Endothelial cell of umbilical vein (primary cell): ENCODE measurements around the gene TMEM98. TPM values are rescaled to one million over a fixed set of nuclear protein-coding genes. Genes with fewer than 3 reads are reported as not detected.
A peak's percentile ranks its signal among the peaks of the same experiment; 100 is the strongest.

Source experiments
- BruUV-seq: library from RNA; stranded (reverse); fragments of 400-500 nt; replicated peaks from 2 replicates; lab custom pipeline; 2021; lab: Mats Ljungman, UMichigan
- CTCF ChIA-PET: fragments of 300-600, 350-600 bp; sonication (Branson Sonifier 250); formaldehyde crosslinking; loops from one replicate; lab custom pipeline; 2021; ENCODE audit warnings: antibody characterized with exemption, inconsistent platforms; lab: Charles Lee
- POLR2A ChIA-PET: fragments of 300-600, 350-600 bp; sonication (Branson Sonifier 250); formaldehyde crosslinking; loops from one replicate; lab custom pipeline; 2021; ENCODE audit warnings: antibody characterized with exemption, inconsistent platforms; lab: Charles Lee
- DNase-seq: peaks from one replicate; pipeline ENCODE4 v3.0.0-alpha.2; 2011; ENCODE audit warnings: low read depth, low spot score
- FAIRE-seq: peaks from 2 replicates; lab custom pipeline; 2011; peaks lifted over from hg19 to GRCh38; lab: Jason Lieb, UNC
- H2AFZ ChIP-seq: 2 replicates; pipeline ENCODE4 v1.6.0; 2012; ENCODE audit warnings: low read depth, low read length, control low read depth, inconsistent platforms
- H3K27ac ChIP-seq: 2 replicates; pipeline ENCODE4 v1.5.1; 2011; ENCODE audit warnings: low read depth, mild to moderate bottlenecking, control low read depth, low read length, moderate library complexity; ENCODE audit not compliant: insufficient read depth
- H3K27me3 ChIP-seq, 2 experiments: 2 replicates each; pipeline versions ENCODE4 v1.6.0 to v1.6.1; 2011; ENCODE audit warnings: low read length in 2 of 2, mixed read lengths in 1 of 2; ENCODE audit not compliant: control insufficient read depth in 2 of 2, insufficient read depth in 2 of 2
- H3K36me3 ChIP-seq, 2 experiments: 2 replicates in 1 of 2; 3 replicates in 1 of 2; pipeline ENCODE4 v1.5.1; 2011; ENCODE audit warnings: low read length in 2 of 2, mild to moderate bottlenecking in 1 of 2, moderate library complexity in 1 of 2; ENCODE audit not compliant: control insufficient read depth in 2 of 2, insufficient read depth in 2 of 2; ENCODE audit errors: extremely low read depth in 1 of 2
- H3K4me1 ChIP-seq: 3 replicates; pipeline ENCODE4 v1.5.1; 2011; ENCODE audit warnings: mild to moderate bottlenecking, low read length; ENCODE audit not compliant: control insufficient read depth, insufficient read depth; ENCODE audit errors: extremely low read depth
- H3K4me2 ChIP-seq: 2 replicates; pipeline ENCODE4 v1.6.1; 2011; ENCODE audit warnings: low read length, control low read depth, mixed read lengths; ENCODE audit not compliant: insufficient read depth
- H3K4me3 ChIP-seq, 3 experiments: fragments of 200-600 bp in 1 of 3; sonication (generic), shearing (Covaris generic) in 1 of 3; replicated peaks in 1 of 3; 2 replicates each; pipeline ENCODE4 v1.5.1; 2011 to 2016; ENCODE audit warnings: control low read depth in 3 of 3, low read length in 3 of 3, mild to moderate bottlenecking in 2 of 3, inconsistent platforms in 1 of 3, low read depth in 1 of 3, moderate library complexity in 1 of 3; ENCODE audit not compliant: insufficient read depth in 1 of 3
- H3K79me2 ChIP-seq: 2 replicates; pipeline ENCODE4 v1.6.0; 2012; ENCODE audit warnings: low read length, inconsistent platforms; ENCODE audit not compliant: control insufficient read depth, insufficient read depth
- H3K9ac ChIP-seq: replicated peaks from 2 replicates; pipeline ENCODE3; 2011; ENCODE audit warnings: low read length, control low read depth; ENCODE audit not compliant: insufficient read depth; ENCODE audit errors: extremely low read depth
- H3K9me1 ChIP-seq: replicated peaks from 3 replicates; pipeline ENCODE4 v1.6.0; 2011; ENCODE audit warnings: mild to moderate bottlenecking, low read length; ENCODE audit not compliant: control insufficient read depth, insufficient read depth; ENCODE audit errors: extremely low read depth
- H3K9me3 ChIP-seq: replicated peaks from 2 replicates; pipeline ENCODE4 v1.5.1; 2012; ENCODE audit warnings: low read length, inconsistent platforms; ENCODE audit not compliant: control insufficient read depth, insufficient read depth
- H4K20me1 ChIP-seq: replicated peaks from 2 replicates; pipeline ENCODE3; 2011; ENCODE audit warnings: mild to moderate bottlenecking, low read length; ENCODE audit not compliant: control insufficient read depth, insufficient read depth; ENCODE audit errors: extremely low read depth
- CTCF ChIP-seq, 2 donors: IDR thresholded peaks; 1 replicate in 1 of 2; 2 replicates in 1 of 2; pipeline ENCODE4 v1.5.1; 2011; ENCODE audit warnings: low read length in 2 of 2, mild to moderate bottlenecking in 2 of 2, moderate library complexity in 2 of 2, control low read depth in 1 of 2, inconsistent platforms in 1 of 2, low read depth in 1 of 2; ENCODE audit not compliant: insufficient read depth in 1 of 2; ENCODE audit errors: extremely low read depth in 1 of 2
- EZH2 ChIP-seq: IDR thresholded peaks from 2 replicates; pipeline ENCODE4 v1.6.1; 2012; ENCODE audit warnings: borderline replicate concordance, low read depth, mild to moderate bottlenecking, moderate library complexity, low read length, inconsistent platforms; ENCODE audit not compliant: severe bottlenecking
- FOS ChIP-seq: IDR thresholded peaks from 2 replicates; pipeline ENCODE4 v1.6.1; 2011; ENCODE audit warnings: mild to moderate bottlenecking, low read length, moderate library complexity, borderline replicate concordance; ENCODE audit not compliant: insufficient read depth
- GATA2 ChIP-seq: IDR thresholded peaks from 2 replicates; pipeline ENCODE4 v1.7.0; 2011; ENCODE audit warnings: low read depth, mild to moderate bottlenecking, moderate library complexity, mixed read lengths, low read length; ENCODE audit not compliant: insufficient read length, insufficient read depth
- JUN ChIP-seq: IDR thresholded peaks from 2 replicates; pipeline ENCODE4 v1.6.1; 2011; ENCODE audit warnings: borderline replicate concordance, low read depth; ENCODE audit not compliant: insufficient read length, insufficient read depth
- MAX ChIP-seq: IDR thresholded peaks from 2 replicates; pipeline ENCODE4 v1.6.1; 2011; ENCODE audit not compliant: insufficient read depth, insufficient read length
- MYC ChIP-seq: IDR thresholded peaks from one replicate; pipeline ENCODE4 v1.6.1; 2011; ENCODE audit warnings: mild to moderate bottlenecking, low read depth, low read length
- POLR2A ChIP-seq: IDR thresholded peaks from 2 replicates; pipeline ENCODE4 v1.6.1; 2012; ENCODE audit warnings: low read depth, mild to moderate bottlenecking, control low read depth, low read length
- POLR2AphosphoS5 ChIP-seq: IDR thresholded peaks from 2 replicates; pipeline ENCODE4 v1.6.1; 2012; ENCODE audit warnings: low read depth, mild to moderate bottlenecking, control low read depth, low read length, moderate library complexity; ENCODE audit not compliant: insufficient read depth
- dilution Hi-C: fragments of 300-500 bp; cut with MboI; formaldehyde crosslinking; loops from one replicate; pipeline ENCODE4 v1.15.0; 2019; ENCODE audit warnings: low sequenced_read_pairs; ENCODE audit not compliant: extremely low pct_ligation_motif_present
- intact Hi-C: fragments of 100-400 bp; cut with micrococcal nuclease; formaldehyde crosslinking; loops from one replicate; pipeline ENCODE4 v1.10.0; 2022
- polyA plus RNA-seq, 4 experiments: library from polyadenylated mRNA; depleted of rRNA in 3 of 4; stranded (reverse) in 3 of 4; unstranded in 1 of 4; fragments of >200 nt; gene quantifications; 2 replicates each; pipeline versions ENCODE4 v1.2.1 to v1.2.3, GENCODE V29; 2011 to 2012; ENCODE audit warnings: missing spikeins in 1 of 4
- total RNA-seq: library from RNA; stranded (reverse); gene quantifications from 2 replicates; pipeline ENCODE4 v1.2.3, GENCODE V29; 2021

Gene TMEM98
- total and polyA plus RNA-seq, 2 donors (not counting 3 experiments of a cell fraction or from before 2014, with no cell fraction given), result 83.6 to 456 TPM

GRCh38 chr17:32909787-32910369 is 18.1 kb upstream of the TMEM98 start:
- Histone ChIP-seq H3K79me2 (no peaks in the 10 kb centered on the region), H3K4me1 (peaks cover 9% of the 10 kb centered on the region), H3K9me3 (no peaks in the 10 kb centered on the region), H2AFZ (peak overlapping the region; percentile 92), H3K4me3 (no peak overlapping the region), H3K4me2 (no peak overlapping the region), H3K9ac (no peak overlapping the region), H3K27ac (no peak overlapping the region), H3K27me3 (peaks cover 0 to under 1% of the 10 kb centered on the region in 2 experiments), H4K20me1 (no peaks in the 10 kb centered on the region), H3K9me1 (no peaks in the 10 kb centered on the region), H3K36me3 (no peaks in the 10 kb centered on the region)
- no TSS peak for BruUV-seq
- peak; percentile 88 for DNase-seq
- ChIA-PET CTCF (interaction anchor here (0.6 to 7.1 kb wide), 40 partner anchors 9 to 841 kb away, joined by 3 to 119 read pairs (median 4); partner anchors contain the start of genes MYO1D and TMEM98), POLR2A (interaction anchor here (0.7 kb wide), 1 partner anchor 34 kb away, joined by 3 read pairs; no protein-coding TSS in a partner anchor)
- no peak for TF ChIP-seq JUN
- TF ChIP-seq CTCF (IDR thresholded peaks at IDR 0.05; ENCODE audit: extremely low read depth in 1 of 2, insufficient read depth in 1 of 2, low read depth in 1 of 2, low read length in 2 of 2), result peak; percentile 72 to 81
- FAIRE-seq, result peak; percentile 100
- intact Hi-C loops (loop anchor here (1.0 kb wide), 4 partner anchors 27 to 251 kb away; no protein-coding TSS in a partner anchor), dilution Hi-C loops (no loop called here)

- Histone ChIP-seq H3K27me3 (peaks cover 0 to 5% of the 10 kb centered on the region in 2 experiments), H4K20me1 (no peaks in the 10 kb centered on the region), H3K4me1 (peaks cover 9% of the 10 kb centered on the region), H3K9ac (no peak overlapping the region), H2AFZ (no peak overlapping the region), H3K4me2 (no peak overlapping the region), H3K27ac (no peak overlapping the region), H3K36me3 (no peaks in the 10 kb centered on the region), H3K9me3 (no peaks in the 10 kb centered on the region), H3K4me3 (no peak overlapping the region), H3K79me2 (no peaks in the 10 kb centered on the region), H3K9me1 (no peaks in the 10 kb centered on the region)
- no peak for TF ChIP-seq CTCF (IDR thresholded peaks at IDR 0.05; ENCODE audit: extremely low read depth in 1 of 2, insufficient read depth in 1 of 2, low read depth in 1 of 2, low read length in 2 of 2)
- TF ChIP-seq MYC, result no peak
- no peak for TF ChIP-seq GATA2
- TF ChIP-seq FOS, result no peak
- TF ChIP-seq JUN, result no peak
- no peak for TF ChIP-seq MAX
- no peak for TF ChIP-seq EZH2
- no peak for TF ChIP-seq POLR2A
- TF ChIP-seq POLR2AphosphoS5, result no peak
- intact Hi-C loops, result loop anchor here (1.0 kb wide), 4 partner anchors 27 to 251 kb away; no protein-coding TSS in a partner anchor
- CTCF ChIA-PET, result interaction anchor here (1.2 to 7.1 kb wide), 12 partner anchors 8 to 252 kb away, joined by 4 to 119 read pairs (median 14); partner anchors contain the start of genes MYO1D and TMEM98
- dilution Hi-C loops, result no loop called here
- no peak for DNase-seq
- no TSS peak for BruUV-seq
- POLR2A ChIA-PET, result no interaction called here
- FAIRE-seq, result no peak
Observed at GRCh38 chr17:32910769-32911168, 17.2 kb upstream of the TMEM98 start.
